ENCODE data around the gene TOGARAM1. TPM values are rescaled to one million over a fixed set of nuclear protein-coding genes. Genes with fewer than 3 reads are reported as not detected.

The TOGARAM1 gene, protein sequence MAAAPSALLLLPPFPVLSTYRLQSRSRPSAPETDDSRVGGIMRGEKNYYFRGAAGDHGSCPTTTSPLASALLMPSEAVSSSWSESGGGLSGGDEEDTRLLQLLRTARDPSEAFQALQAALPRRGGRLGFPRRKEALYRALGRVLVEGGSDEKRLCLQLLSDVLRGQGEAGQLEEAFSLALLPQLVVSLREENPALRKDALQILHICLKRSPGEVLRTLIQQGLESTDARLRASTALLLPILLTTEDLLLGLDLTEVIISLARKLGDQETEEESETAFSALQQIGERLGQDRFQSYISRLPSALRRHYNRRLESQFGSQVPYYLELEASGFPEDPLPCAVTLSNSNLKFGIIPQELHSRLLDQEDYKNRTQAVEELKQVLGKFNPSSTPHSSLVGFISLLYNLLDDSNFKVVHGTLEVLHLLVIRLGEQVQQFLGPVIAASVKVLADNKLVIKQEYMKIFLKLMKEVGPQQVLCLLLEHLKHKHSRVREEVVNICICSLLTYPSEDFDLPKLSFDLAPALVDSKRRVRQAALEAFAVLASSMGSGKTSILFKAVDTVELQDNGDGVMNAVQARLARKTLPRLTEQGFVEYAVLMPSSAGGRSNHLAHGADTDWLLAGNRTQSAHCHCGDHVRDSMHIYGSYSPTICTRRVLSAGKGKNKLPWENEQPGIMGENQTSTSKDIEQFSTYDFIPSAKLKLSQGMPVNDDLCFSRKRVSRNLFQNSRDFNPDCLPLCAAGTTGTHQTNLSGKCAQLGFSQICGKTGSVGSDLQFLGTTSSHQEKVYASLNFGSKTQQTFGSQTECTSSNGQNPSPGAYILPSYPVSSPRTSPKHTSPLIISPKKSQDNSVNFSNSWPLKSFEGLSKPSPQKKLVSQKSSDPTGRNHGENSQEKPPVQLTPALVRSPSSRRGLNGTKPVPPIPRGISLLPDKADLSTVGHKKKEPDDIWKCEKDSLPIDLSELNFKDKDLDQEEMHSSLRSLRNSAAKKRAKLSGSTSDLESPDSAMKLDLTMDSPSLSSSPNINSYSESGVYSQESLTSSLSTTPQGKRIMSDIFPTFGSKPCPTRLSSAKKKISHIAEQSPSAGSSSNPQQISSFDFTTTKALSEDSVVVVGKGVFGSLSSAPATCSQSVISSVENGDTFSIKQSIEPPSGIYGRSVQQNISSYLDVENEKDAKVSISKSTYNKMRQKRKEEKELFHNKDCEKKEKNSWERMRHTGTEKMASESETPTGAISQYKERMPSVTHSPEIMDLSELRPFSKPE (N-terminal part only)
- 5.5 and 6.6 TPM in 2 replicates for total RNA-seq

DNA sequence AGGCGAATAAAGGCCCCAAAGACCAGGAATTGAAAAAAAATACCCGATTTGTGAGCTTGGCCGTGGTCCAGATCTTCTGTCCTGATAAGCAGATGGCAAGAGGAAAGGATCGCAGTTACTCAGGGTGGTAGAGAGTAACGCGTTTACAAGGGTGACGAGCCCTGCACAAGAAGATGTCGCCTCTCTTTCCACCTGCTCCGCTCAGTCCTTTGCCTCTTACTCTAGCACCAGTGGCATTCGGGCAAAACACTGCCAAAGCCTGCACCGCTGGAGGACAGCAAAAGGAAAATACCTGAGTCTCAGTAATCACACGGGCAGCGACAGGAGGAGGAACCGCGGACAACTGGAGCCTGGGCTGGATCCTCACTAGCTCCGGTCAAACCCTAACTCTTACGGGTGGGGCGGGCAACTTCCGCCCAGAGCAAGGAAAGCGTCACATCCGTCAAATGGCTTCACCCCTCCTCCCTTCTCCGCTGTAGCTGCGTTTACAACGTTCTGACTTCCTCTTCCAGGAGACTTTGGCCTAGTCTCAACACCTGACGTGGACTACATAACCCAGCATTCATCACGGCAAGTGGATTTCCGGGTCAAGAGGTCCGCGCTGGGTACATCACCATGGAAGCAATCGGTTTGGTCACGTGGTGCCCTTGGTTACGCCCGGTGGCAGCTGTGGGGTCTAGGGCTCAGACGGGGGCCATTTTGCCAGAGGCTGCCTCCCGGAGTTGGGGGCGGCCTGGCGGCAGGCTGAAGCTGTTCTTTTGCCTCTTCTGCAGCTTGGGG is at the start of gene TOGARAM1, which contains the start of gene KLHL28:
Gene TOGARAM1 (plus strand): TSS at position 637 of the 780 bp plus-strand sequence. CDS start 232 bp downstream, outside the sequence.
Gene KLHL28 (minus strand): TSS at position 394 of the 780 bp plus-strand sequence. CDS start 16,019 bp downstream, outside the sequence.

GRCh38 chr14:45083976-45084722 is 122.2 kb downstream of the TOGARAM1 start, which contains the start of gene PRPF39:
Gene PRPF39, plus strand, starts transcription at chr14:45084116. Its CDS starts 11,124 bp downstream, at chr14:45095240.

Other genes starting within 250 kb of the TOGARAM1 start
- gene KLHL28, start 243 bp upstream of the TOGARAM1 start, total RNA-seq, result 2.3 and 3.5 TPM in 2 replicates
- 11.8 and 25.2 TPM in 2 replicates for gene PRPF39, start 121.9 kb downstream of the TOGARAM1 start, total RNA-seq
- gene FKBP3, start 172.3 kb downstream of the TOGARAM1 start, total RNA-seq, result 43.8 and 64.3 TPM in 2 replicates
- 4.9 and 8.0 TPM in 2 replicates for gene FANCM, start 173.7 kb downstream of the TOGARAM1 start, total RNA-seq

Measured in myometrial cell (primary cell).